ENCODE measurements around the gene MLLT6.

The MLLT6 gene

DNA sequence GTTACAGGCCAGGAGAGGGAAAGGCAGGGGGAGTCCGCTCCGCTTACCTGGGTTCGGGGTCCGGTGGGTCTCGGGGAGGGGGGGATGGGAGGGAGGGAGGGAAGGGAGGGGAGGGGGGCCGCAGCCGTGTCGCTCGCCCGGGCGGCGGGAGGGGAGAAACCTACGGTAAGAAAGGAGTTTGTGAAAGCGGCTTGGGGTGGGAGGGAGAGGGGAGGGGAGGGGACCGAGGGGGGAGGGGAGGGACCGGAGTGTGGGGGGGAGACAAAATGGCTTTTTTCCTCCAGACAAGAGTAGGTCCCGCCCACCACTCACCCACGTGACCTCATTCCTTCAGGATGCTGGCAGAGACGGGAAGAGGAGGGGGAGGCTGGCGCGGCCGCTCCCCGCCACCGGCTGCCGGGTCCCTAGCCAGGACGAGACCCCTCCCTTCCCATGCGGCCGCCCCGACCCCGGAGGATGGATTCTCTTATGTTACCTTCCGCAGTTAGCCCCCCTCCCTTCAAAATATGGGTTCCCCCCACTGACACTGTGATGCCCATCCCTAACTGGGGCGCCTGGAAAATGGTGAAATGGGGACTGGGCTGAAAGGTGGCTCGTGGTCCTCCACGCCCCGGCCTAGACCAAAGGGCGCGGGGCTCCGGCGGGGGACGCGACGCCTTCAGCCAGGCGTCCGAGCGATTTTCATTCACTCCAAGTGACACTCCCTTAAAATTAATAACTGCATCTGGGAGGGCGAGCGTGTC is 43.2 kb downstream of the MLLT6 start, which contains the start of gene PCGF2:
TSS of gene PCGF2 (minus strand) at position 188 of the 743 bp plus-strand sequence. CDS start 7,934 bp downstream, outside the sequence.
- Histone ChIP-seq H4K20me1 (ENCODE audit: low read depth, low read length) (no peaks in the 10 kb centered on the region), H3K79me2 (ENCODE audit: insufficient read depth, low read length) (peaks cover 8% of the 10 kb centered on the region), H3K27ac (ENCODE audit: low read depth, low read length) (no peak within 1 kb of the TSS)

DNA sequence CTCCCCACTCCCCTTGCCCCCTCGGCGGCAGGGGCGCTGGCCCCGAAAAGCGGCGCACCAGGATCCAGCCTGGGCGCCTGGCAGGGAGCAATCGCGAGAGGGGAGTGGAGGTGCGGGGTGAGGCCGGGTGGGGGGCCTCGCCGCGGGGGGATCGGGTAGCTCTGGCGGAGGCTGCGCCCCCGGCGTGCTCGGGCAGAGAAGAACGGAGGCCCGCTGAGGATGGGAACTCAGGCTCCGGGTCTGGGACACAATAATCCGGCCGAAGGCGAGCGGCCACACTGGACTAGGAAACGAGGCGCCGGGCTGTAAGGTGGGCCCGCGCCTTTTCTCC is 43.8 kb downstream of the MLLT6 start:
- H3K4me2 ChIP-seq (ENCODE audit: low read depth, low read length, poor library complexity, severe bottlenecking): no peak overlapping the region
- H3F3A ChIP-seq (ENCODE audit: insufficient read depth): 0 out of 2 replicates have a peak, but pooled peaks cover 9% of the 10 kb centered on the region
- H3K9me2 ChIP-seq (replicated peaks; ENCODE audit: insufficient read depth, low read length): no peaks in the 10 kb centered on the region
- H3K27ac ChIP-seq (ENCODE audit: low read depth, low read length): no peak overlapping the region
- H3K9ac ChIP-seq (ENCODE audit: low read length): no peak overlapping the region
- H2AFZ ChIP-seq (ENCODE audit: low read depth, low read length, severe bottlenecking): no peak overlapping the region
- TF ChIP-seq, protein P1, sequence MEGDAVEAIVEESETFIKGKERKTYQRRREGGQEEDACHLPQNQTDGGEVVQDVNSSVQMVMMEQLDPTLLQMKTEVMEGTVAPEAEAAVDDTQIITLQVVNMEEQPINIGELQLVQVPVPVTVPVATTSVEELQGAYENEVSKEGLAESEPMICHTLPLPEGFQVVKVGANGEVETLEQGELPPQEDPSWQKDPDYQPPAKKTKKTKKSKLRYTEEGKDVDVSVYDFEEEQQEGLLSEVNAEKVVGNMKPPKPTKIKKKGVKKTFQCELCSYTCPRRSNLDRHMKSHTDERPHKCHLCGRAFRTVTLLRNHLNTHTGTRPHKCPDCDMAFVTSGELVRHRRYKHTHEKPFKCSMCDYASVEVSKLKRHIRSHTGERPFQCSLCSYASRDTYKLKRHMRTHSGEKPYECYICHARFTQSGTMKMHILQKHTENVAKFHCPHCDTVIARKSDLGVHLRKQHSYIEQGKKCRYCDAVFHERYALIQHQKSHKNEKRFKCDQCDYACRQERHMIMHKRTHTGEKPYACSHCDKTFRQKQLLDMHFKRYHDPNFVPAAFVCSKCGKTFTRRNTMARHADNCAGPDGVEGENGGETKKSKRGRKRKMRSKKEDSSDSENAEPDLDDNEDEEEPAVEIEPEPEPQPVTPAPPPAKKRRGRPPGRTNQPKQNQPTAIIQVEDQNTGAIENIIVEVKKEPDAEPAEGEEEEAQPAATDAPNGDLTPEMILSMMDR (IDR thresholded peaks at IDR 0.05; ENCODE audit: insufficient read depth, low read length, poor library complexity, severe bottlenecking): no peak
- no peak for TF ChIP-seq EZH2phosphoT487 (conservative IDR thresholded peaks at IDR 0.05; ENCODE audit: low read length)
- H3K9me3 ChIP-seq (ENCODE audit: insufficient read depth, low read length): no peaks in the 10 kb centered on the region
- no peaks in the 10 kb centered on the region for H4K20me1 ChIP-seq (ENCODE audit: low read depth, low read length)
- H3K79me2 ChIP-seq (ENCODE audit: insufficient read depth, low read length): peaks cover 13% of the 10 kb centered on the region
- no peak overlapping the region for H3K4me3 ChIP-seq (ENCODE audit: insufficient read depth, low read length, poor library complexity, severe bottlenecking)
- H3K27me3 ChIP-seq (ENCODE audit: low read length): no peaks in the 10 kb centered on the region
- H3K36me3 ChIP-seq (ENCODE audit: low read length): no peaks in the 10 kb centered on the region

More for the DNA sequence above, 43.2 kb downstream of the MLLT6 start, which contains the start of gene PCGF2:
- no peaks in the 10 kb centered on the region for H3K36me3 ChIP-seq (ENCODE audit: low read length)
- H3F3A ChIP-seq (ENCODE audit: insufficient read depth): 0 out of 2 replicates have a peak, but pooled peaks cover 9% of the 10 kb centered on the region
- peak within 1 kb of the TSS; percentile 48 for H3K4me3 ChIP-seq (ENCODE audit: insufficient read depth, low read length, poor library complexity, severe bottlenecking)
- peak within 1 kb of the TSS; percentile 15 for H2AFZ ChIP-seq (ENCODE audit: low read depth, low read length, severe bottlenecking)
- no peaks in the 10 kb centered on the region for H3K9me2 ChIP-seq (replicated peaks; ENCODE audit: insufficient read depth, low read length)
- no peaks in the 10 kb centered on the region for H3K9me3 ChIP-seq (ENCODE audit: insufficient read depth, low read length)
- peak within 1 kb of the TSS; percentile 58 for H3K4me2 ChIP-seq (ENCODE audit: low read depth, low read length, poor library complexity, severe bottlenecking)
- TF ChIP-seq, protein P1 (IDR thresholded peaks at IDR 0.05; ENCODE audit: insufficient read depth, low read length, poor library complexity, severe bottlenecking): no peak
- no peak for TF ChIP-seq EZH2phosphoT487 (conservative IDR thresholded peaks at IDR 0.05; ENCODE audit: low read length)
- H3K27me3 ChIP-seq (ENCODE audit: low read length): no peaks in the 10 kb centered on the region
- H3K9ac ChIP-seq (ENCODE audit: low read length): peak within 1 kb of the TSS; percentile 45

DNA sequence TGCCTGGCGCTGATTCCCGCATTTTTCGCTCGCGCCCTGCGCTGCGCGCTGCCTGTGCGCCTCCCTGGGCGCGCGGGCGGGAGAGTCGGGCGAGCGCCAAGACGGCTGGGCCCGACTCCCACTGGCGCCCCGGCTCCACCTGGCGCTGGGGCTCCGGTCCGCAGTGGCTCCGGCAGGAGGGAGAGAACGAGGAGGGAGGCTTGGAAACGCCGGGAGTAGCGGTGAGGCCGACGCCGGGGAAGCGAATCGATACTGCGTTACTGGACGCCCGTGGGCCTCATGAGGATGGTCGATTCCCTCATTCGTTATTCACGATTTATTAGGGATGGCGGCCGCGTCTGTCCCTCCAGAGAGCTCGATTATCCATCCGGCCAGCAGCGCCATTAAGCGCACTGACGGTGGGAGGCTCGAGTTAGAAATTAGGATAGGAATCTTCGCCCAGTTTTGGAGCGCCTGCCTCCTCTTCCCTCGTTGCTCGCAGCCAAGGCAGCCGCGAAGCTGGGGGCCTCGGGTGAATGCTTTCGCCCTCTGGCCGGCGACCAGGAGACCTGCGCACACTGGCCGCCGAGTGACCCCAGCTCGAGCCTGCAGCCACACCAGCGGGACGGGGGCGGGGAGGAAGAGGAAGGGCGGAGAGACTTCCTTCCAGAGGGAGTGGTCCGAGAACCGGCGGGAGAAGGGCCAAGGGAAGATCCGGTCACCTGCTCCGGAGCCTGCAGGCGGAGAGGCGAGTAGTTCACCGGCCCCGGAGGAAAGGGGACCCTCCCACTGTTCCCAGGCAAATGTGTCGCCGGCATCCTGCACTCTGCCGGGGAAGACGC is 44.4 kb downstream of the MLLT6 start:
- H3K27me3 ChIP-seq (ENCODE audit: low read length): no peaks in the 10 kb centered on the region
- no peak overlapping the region for H3K4me3 ChIP-seq (ENCODE audit: insufficient read depth, low read length, poor library complexity, severe bottlenecking)
- H3K4me2 ChIP-seq (ENCODE audit: low read depth, low read length, poor library complexity, severe bottlenecking): no peak overlapping the region
- H3F3A ChIP-seq (ENCODE audit: insufficient read depth): 0 out of 2 replicates have a peak, but pooled peaks cover 9% of the 10 kb centered on the region
- no peaks in the 10 kb centered on the region for H4K20me1 ChIP-seq (ENCODE audit: low read depth, low read length)
- H3K79me2 ChIP-seq (ENCODE audit: insufficient read depth, low read length): peaks cover 18% of the 10 kb centered on the region
- no peaks in the 10 kb centered on the region for H3K36me3 ChIP-seq (ENCODE audit: low read length)
- H3K9me3 ChIP-seq (ENCODE audit: insufficient read depth, low read length): no peaks in the 10 kb centered on the region
- no peaks in the 10 kb centered on the region for H3K9me2 ChIP-seq (replicated peaks; ENCODE audit: insufficient read depth, low read length)
- H2AFZ ChIP-seq (ENCODE audit: low read depth, low read length, severe bottlenecking): no peak overlapping the region
- TF ChIP-seq EZH2phosphoT487 (conservative IDR thresholded peaks at IDR 0.05; ENCODE audit: low read length): no peak
- TF ChIP-seq, protein P1 (IDR thresholded peaks at IDR 0.05; ENCODE audit: insufficient read depth, low read length, poor library complexity, severe bottlenecking): no peak
- H3K27ac ChIP-seq (ENCODE audit: low read depth, low read length): no peak overlapping the region
- no peak overlapping the region for H3K9ac ChIP-seq (ENCODE audit: low read length)

Data from SU-DHL-6 (cell line).